GM12872 (cell line): ENCODE measurements around the gene HIVEP2.

Experiments
- CTCF ChIP-seq: IDR thresholded peaks from 3 replicates; pipeline ENCODE4 v1.5.1; 2011; ENCODE audit warnings: low read depth, mild to moderate bottlenecking, low read length, moderate library complexity; ENCODE audit not compliant: insufficient read depth

The HIVEP2 gene

GRCh38 chr6:142965164-142965563 is 20.2 kb upstream of the HIVEP2 start:
- no peak for TF ChIP-seq CTCF

- no peak for TF ChIP-seq CTCF
These were observed 15.1 kb upstream of the HIVEP2 start for GRCh38 chr6:142960098-142960497.

GRCh38 chr6:142958343-142958742 is 13.4 kb upstream of the HIVEP2 start:
- TF ChIP-seq CTCF, result no peak

- no peak for TF ChIP-seq CTCF
These were observed 11.8 kb upstream of the HIVEP2 start for GRCh38 chr6:142956726-142957125.

GRCh38 chr6:142954844-142955243 is 9.9 kb upstream of the HIVEP2 start:
- TF ChIP-seq CTCF, result no peak

- no peak for TF ChIP-seq CTCF
These were observed 8.6 kb upstream of the HIVEP2 start for GRCh38 chr6:142953373-142954273.

GRCh38 chr6:142952614-142953013 is 7.6 kb upstream of the HIVEP2 start:
- no peak for TF ChIP-seq CTCF
